Activated CD8-positive, alpha-beta memory T cell treated with anti-CD3 and anti-CD28 coated beads, Interleukin-2, amount 50 U/mL, for 4 hours (primary cell): ENCODE measurements around the gene TRAF3.

Source experiments
- DNase-seq: peaks from one replicate; pipeline ENCODE4 v3.0.0-alpha.2; 2020

Gene TRAF3

GRCh38 chr14:102910442-102910841, 133.2 kb downstream of the TRAF3 start:
- DNase-seq: no peak

GRCh38 chr14:102911541-102911951, 134.3 kb downstream of the TRAF3 start:
- no peak for DNase-seq

GRCh38 chr14:102911991-102912761, 134.9 kb downstream of the TRAF3 start:
- DNase-seq: no peak

DNA sequence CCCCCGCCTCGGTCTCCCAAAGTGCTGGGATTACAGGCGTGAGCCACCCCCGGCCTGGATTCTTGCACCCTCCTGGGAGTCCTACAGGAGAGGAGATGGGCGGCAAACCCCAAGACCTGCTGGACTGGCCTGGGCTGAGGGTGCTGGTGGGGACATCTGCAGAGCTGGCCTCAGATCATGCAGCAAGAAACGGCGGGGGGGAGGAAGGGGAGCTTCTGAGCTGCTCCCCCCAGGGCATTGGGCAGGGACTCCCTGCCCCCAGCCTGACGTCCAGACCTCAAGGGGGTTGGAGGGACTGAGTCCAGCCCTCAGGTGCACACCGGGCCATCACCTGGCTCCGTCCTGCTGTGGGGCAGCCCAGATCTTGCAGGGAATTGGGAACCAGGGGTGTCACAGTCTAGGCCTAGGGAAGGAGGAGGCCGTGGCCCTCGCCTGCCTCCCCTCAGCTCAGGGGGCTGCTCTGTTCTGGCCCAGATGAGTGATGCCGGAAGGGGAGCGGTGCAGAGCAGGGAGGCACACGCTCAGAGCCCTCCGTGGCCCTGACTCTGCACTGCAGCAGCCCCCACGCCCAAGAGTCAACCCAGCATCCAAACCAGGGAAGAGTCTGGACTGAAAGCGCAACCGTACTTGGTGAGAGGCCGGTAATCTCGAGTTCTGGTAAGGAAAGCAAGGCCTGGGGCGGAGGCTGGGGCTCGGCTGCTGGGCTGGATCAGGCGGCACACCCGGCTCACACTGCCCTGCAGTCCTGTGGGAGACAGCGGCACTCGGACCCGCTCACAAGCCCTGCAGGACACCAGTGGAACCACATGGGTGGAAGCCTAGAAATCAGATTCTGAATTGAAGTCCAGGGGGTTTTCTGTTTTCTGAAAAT, 136.3 kb downstream of the TRAF3 start:
- DNase-seq: no peak

DNA sequence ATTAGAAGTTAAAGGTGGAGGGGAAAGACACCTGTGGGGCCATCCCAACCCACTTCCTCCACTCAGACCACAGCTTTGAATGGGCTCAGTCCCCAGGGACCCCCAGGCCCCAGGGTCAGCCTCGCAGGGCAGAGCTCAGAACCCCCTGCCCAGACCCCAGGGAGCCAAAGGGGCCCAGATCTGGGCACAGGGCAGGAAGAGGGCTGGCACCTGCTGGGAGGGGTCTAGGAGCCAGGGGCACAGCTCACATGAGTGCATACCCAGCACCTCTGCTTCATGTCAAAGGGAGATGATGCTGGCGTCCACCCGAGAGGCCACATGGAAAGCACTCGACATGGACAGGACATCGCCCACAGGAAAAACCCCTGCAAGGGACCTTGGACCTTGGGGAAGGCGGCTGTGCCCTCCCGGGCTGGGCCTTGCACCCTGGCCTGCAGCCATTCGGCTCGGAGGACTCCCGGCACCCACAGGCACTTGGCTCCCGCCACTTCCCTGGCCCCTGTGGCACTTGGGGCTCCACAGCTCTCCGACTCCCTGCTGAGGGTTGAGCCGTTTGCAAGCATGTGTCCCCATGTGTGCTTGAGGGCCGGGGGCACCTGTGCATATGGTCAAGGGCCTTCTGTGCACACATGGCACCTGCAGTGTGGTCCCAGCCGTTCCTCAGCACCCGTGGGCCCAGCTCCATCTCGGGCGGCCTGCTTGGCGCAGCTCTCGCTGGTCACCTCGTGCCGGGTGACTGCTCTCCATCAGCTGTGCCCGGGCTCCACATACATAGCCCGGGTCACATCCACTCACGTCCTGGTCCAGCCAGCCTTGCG, 137.4 kb downstream of the TRAF3 start:
- no peak for DNase-seq

DNA sequence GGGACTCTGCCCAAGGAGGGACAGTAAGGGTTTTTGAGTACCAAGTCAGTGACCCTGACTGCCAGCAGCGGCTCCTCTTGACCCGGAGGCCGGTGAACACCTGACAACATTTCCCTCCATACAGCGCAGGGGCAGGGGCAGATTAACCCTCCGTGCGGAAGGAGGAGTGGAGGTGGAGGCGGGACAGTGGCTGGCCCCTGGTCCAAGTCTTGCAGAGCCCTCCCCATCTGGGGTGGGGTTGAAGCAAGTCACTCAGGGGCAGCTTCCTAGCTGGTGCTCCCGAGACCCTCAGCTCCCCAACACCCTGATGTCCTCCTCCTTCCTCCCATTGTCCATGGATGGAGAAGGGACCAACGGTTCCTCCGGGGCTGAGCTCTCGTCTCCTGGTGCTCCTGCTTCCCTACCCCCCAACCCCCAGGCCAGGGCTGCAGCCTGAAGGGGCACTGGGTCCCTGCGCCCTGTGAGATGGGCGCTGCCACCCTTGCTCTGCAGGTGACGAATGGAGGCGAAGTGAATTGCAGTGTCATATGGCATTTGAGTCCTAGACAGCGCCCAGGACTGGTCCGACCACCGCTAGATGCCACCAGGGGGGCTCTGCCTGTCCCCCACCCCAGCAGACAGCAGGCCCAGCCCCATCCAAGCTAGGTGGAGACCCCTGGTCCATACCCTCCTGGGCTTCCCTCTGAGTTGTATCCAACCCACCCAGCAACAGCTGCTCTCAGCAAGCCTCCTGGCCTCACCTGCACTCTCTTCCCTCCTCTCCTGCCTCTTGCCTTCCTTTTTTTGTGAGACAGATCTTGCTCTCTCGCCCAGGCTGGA, 138.3 kb downstream of the TRAF3 start:
- DNase-seq: no peak

DNA sequence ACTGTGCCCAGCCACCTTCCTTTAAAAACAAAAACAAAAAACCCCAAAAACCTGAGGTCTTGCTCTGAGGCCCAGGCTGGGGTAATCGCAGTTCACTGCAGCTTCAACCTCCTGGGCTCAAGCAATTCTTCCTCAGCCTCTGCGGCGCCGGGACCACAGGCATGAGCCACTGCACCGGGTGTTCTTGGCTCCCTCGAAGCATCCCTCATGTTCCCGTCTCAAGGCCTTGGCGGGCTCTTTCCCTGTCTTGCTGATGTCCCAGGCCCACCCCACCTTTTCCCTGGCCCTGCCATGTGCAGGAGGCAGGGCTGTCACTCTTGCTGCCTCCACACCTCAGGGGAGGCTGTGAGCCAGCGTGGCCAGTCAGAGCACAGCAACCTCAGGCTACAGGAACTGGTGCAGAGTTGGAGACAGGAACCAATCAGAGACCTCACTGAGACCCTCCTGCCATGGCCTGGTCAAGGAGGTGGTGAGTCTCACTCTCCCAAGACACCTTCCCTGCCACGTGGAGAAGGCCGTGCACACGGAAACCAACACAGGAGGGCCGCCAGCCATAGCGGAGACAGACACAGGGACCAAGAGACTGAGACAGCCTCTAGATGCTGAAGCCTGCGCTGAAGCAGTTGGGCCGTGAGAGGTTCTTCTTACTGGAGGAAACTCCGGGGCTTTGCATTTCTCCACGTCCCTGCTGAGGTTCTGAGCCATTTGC, 139.3 kb downstream of the TRAF3 start:
- no peak for DNase-seq

DNA sequence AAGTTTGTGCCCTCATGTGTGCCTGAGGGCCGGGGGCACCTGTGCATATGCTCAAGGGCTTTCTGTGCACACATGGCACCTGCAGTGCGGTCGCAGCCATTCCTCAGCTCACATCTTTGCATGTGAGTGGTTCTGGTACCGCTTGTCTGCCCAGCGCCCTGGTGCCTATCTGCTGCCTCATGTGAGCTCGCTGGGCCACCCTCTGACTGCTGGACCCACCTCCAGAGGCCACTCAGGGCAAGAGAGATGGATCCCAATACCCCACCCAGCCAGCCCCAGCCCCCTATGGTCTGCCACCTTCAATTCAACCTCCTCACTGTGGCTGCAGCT, 139.8 kb downstream of the TRAF3 start:
- no peak for DNase-seq

DNA sequence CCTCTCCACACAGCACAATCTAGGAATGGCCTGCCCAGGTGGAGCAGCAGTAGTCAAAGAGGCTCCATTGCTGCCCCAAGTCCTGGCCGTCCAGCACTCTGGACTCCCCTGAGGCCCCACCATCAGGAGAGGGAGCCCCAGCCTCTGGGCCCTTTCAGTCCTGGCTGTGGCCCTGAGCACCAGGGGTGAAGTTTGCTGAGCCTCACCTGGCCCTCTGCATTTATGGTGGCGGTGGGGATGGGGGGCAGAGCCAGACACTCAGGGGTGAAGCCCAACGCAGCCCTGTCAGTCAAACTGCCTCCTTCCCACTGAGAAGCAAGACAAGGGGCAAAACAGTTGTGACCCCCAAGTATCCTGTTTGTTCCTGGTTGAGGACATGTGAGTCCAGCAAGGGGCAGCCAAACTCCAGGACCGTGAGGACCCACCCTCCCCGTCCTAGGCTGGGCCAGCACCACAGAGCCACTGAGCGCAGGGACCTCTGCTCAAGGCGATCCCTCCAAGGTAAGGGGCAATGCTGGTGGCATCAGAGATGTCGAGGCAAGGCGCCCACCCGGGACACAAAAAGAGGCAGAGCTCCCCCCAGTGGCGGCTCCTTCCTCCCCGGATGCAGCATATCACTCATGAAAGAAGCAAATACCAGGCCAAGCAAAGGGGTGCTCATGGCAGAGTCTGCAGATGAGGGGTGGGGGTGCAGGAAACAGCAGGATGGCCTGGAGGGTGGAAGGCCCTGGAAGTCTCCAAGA, 140.4 kb downstream of the TRAF3 start:
- DNase-seq: peak; percentile 72

DNA sequence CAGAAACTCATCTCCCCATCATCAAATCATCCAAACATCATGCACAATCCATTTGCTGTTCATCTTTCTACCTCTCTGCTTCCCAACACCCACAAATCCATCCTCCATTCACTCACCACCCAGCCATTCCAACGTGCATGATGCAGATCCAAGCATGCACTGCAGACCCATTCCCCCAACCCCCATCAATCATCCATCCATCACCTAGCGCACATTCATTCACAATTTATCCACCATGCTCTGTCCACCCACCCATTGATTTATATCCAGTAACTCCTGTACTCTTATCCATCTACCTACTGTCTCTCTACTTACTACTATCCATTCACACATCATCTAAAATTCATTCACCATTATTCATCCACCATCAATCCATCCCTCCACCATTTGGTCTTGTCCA, 141.2 kb downstream of the TRAF3 start:
- no peak for DNase-seq

- no peak for DNase-seq
Measured at GRCh38 chr14:102920273-102920997, 143.2 kb downstream of the TRAF3 start.

GRCh38 chr14:102920998-102921304, 143.7 kb downstream of the TRAF3 start:
- DNase-seq: no peak

GRCh38 chr14:102922490-102923200, 145.4 kb downstream of the TRAF3 start, which contains the start of gene AMN:
TSS of gene AMN (plus strand) at chr14:102922663. CDS start at chr14:102922689, 26 bp downstream.
- DNase-seq: no peak

DNA sequence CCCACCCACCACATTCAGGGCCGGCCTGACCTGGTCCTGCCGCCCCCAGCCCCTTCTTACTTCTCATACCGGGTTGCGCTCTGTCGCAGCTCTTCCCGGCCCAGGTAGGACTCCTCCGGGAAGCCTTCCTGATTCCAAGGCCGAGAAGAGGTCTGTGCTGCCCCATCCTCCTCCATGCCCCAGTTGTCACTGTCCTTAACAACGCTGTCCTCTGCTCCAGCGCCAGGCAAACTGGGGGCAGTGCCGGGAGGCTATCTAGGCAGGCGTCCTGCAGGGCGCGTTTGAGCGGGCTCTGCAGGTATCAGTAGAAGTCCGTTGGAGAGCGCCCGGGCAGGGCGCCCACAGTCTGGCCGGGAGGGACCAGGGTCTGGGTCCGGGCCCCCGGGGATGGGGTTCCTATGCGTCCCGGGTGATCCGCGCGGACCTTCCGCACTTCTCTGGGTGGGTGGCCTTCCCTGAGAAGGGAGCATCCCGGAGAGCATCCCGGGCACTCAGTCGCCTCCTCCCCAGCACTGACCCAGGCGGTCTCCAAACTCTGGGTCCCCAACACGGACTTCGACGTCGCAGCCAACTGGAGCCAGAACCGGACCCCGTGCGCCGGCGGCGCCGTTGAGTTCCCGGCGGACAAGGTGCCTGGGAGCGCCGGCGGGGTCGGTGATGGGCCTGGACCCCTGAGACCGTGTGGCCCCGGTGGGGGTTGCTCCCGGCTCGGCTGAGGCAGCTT, 146.1 kb downstream of the TRAF3 start:
- no peak for DNase-seq

- DNase-seq: no peak
Measured at GRCh38 chr14:102923925-102924486, 146.8 kb downstream of the TRAF3 start.

DNA sequence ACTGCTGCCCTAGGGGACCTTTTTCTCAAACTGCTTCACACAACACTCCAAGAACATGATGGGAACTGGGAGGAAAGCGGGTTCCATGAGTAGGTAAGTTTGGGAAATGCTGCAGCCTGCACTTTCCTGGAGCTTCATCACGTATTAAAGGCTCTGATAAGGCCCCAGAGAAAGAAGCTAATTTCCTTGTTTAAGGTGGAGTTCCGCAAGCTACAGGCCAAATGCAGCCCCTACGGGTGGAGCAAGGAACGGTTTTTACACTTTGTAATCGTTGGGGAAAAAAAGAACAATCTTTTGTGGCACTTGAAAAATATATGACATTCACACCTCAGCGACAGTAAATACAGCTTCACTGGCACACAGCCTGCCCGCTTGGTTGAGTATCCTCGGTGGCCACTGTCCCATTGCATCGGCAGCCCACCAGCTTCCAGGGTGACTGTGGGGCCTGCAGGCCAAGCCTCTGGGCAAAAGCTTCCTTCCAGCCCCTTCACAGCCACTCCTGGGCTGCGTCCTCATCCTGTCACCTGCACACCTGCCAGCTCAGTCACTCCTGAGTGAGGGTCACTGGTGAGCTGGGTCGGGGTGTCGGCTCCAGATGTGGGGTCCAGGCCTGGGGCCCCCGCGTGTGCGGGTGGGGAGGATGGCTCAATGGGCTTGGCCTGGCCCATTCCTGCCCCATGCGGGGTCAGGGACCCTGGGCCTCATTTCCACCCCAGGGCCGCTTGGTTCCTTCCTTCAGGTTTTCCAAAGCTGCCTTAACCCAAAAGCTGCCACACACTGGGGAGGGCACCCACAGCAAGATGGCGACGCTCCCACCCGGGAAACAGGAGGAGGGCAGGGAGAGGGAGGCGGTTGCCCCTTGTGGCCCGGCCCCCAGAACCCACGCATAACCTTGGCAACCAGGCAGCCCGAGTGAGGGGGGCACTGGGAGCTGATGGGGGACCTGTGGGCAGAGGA, 147.7 kb downstream of the TRAF3 start:
- no peak for DNase-seq

- no peak for DNase-seq
Measured at GRCh38 chr14:102925646-102926045, 148.4 kb downstream of the TRAF3 start.

GRCh38 chr14:102926104-102926503, 148.9 kb downstream of the TRAF3 start:
- DNase-seq: no peak
